Measurements from ENCODE around the gene EBNA1BP2.
A peak's percentile ranks its signal among the peaks of the same experiment; 100 is the strongest.
"Not testable (repeated sequence)": the region's sequence is repeated elsewhere in the genome, so short reads cannot be mapped to it uniquely, and the experiment has no call there.

The EBNA1BP2 gene

DNA sequence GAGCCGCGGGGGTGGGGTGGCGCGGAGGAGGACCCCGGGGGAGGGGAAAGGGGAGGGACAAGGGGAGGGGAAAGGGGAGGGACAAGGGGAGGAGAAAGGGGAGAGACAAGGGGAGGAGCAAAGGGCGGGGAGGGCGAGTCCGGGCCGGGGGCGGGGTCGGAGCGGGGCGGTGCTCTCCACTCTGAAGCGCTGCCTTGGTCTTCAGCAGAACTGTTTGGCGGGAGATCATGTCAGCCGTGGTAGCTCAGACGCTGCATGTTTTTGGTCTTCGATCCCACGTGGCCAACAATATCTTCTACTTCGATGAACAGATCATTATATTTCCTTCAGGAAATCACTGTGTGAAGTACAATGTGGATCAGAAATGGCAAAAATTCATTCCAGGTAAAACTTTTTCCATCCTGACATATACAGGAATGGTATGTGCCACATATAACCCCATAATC, 460 bp upstream of the EBNA1BP2 start:
- DNase-seq (ENCODE audit: low read depth, low spot score), result peak; percentile 62

- DNase-seq (ENCODE audit: low read depth, low spot score), result no peak
Observed at GRCh38 chr1:43171312-43171875, 696 bp downstream of the EBNA1BP2 start.

- DNase-seq (ENCODE audit: low read depth, low spot score), result no peak
Observed at GRCh38 chr1:43165765-43166164, 6.3 kb downstream of the EBNA1BP2 start.

GRCh38 chr1:43165162-43165561, 6.9 kb downstream of the EBNA1BP2 start:
- no peak for DNase-seq (ENCODE audit: low read depth, low spot score)

DNA sequence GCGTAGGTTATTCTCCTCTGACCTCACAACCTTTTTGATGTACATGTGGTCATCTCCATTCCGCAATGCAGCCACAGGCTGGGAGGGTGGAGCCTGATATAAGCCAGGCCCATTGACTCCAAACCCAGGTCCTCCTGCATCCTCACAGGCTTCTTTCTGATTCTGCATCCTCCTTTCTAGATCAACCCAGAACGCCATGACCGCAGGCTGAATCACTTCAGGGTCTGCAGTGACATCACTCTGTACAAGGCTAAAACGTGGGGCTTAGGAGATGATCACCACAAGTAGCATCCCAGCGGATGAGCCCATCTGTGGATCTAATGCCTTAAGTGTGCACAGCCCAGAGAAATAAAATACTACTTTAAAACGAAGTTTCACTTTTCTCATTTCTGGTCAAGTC, 16.1 kb downstream of the EBNA1BP2 start:
- DNase-seq (ENCODE audit: low read depth, low spot score), result no peak

DNA sequence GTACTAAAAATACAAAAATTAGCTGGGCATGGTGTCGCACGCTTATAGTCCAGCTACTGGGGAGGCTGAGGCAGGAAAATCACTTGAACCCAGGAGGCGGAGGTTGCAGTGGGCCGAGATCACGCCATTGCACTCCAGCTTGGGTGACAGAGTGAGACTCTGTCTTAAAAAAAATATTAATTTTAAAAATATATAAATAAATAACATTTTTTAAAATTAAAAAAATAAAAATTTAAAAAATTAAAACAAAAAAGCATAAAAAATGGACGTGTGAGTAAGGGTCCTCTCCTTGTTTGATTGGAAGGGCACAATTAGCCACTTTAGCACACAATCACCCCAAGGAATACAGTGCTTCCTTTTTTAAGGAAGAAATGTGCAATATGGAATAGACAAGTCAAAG, 18.6 kb downstream of the EBNA1BP2 start:
- DNase-seq (ENCODE audit: low read depth, low spot score), result no peak

- no peak for DNase-seq (ENCODE audit: low read depth, low spot score)
Observed at GRCh38 chr1:43152866-43153265, 19.2 kb downstream of the EBNA1BP2 start.

GRCh38 chr1:43149889-43150288, 22.2 kb downstream of the EBNA1BP2 start:
- no peak for DNase-seq (ENCODE audit: low read depth, low spot score)

DNA sequence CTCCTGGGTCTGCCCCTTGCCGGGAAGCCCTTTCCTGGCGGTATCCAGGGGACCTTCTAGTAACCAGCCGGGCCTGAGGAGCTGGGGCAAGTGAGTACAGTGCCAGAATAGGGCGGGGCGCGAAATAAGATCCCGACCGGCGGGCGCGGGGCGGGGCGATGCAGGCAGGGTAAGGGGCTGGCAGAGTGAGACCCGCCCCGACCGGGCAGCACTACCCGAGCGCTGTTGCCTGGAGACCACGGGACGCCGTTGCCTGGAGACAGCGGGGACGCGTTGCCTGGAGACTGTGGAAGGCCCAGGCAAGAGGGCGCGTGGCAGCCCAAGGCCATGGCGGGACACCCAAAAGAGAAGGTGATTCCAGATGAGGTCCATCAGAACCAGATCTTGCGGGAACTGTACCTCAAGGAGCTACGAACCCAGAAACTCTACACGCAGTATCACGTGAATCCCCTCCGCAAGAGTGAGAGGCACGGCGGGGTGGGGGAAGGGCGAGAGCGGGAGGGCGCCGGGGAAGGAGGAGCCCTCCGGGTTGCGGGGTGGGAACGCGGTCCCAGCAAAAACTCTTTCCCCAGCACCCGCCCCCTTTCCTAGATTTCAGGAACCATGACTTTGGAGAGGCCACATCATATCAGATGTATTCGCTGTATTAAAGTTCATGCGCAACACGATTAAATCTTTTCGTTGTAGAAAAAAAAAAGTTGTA, 24.3 kb downstream of the EBNA1BP2 start:
- DNase-seq (ENCODE audit: low read depth, low spot score), result no peak

- DNase-seq (ENCODE audit: low read depth, low spot score), result no peak
Observed at GRCh38 chr1:43144237-43144636, 27.9 kb downstream of the EBNA1BP2 start.

GRCh38 chr1:43143441-43143888, 28.6 kb downstream of the EBNA1BP2 start:
- DNase-seq (ENCODE audit: low read depth, low spot score), result no peak

DNA sequence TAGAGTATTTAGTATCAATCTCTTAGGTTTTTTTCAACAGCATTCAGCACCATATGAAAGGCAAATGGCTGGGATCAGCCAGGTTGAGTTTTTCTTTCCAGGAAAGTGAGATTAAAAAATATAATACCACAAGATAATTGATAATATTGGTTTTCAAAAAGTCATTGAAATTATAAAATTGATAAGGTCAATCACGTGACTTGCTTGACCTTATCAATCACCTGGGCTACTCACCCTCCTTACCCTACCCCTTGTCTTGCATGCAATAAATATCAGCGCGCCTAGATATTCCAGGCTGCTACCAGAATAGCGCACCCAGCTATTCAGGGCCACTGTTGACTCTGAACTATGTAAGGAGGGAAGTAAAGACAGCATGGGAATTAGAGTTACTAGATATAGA, 31.5 kb downstream of the EBNA1BP2 start:
- no peak for DNase-seq (ENCODE audit: low read depth, low spot score)

DNA sequence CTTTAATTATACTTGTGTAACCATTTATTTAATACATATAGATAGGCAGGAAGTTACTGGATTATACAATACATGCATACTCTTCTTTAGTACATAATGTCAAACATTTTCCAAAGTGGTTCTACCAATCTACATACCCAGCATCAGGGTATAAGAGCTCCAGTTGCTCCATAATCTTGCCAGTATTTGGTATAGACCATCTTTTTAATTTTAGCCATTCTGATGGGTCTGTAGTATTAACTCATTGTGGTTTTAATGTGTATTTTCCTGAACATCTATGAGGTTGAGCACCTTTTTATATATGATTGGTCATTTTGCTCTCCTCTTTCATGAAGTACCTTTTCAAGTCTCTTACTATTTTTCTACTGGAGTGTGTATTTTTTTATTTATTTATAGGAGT, 32.1 kb downstream of the EBNA1BP2 start:
- no peak for DNase-seq (ENCODE audit: low read depth, low spot score)

- DNase-seq (ENCODE audit: low read depth, low spot score), result not testable (repeated sequence)
Observed at GRCh38 chr1:43139295-43139694, 32.8 kb downstream of the EBNA1BP2 start.

DNA sequence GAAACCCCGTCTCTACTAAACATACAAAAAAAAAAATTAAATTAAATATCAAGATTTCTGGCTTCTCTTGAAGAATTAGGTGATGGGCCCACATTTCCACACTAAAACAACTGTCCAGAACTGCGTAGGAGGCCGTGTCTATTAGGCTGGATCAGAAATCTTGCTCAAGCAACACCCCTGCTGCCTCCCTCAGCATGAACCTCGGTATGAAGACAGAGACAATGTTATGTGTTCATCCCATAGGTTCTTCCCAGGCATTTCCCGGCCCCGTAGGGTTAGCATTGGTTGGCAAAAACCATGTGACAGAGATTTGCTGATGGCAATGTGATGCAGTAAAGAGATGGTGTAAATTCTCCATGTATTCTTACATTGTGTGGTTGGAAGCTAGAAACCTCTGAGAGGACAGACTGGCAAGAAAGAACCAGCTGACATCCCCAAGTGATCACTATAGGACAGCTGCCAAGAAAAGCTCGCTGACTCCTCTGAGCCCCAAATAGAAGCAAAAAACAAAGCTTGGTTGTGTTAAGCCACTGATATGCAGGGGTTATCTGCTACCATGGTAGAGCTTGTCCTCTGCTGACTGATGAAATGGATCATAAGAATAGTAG, 34.5 kb downstream of the EBNA1BP2 start:
- no peak for DNase-seq (ENCODE audit: low read depth, low spot score)

GRCh38 chr1:43135857-43136781, 36.0 kb downstream of the EBNA1BP2 start:
- no peak for DNase-seq (ENCODE audit: low read depth, low spot score)

- no peak for DNase-seq (ENCODE audit: low read depth, low spot score)
Observed at GRCh38 chr1:43134640-43135039, 37.5 kb downstream of the EBNA1BP2 start.

DNA sequence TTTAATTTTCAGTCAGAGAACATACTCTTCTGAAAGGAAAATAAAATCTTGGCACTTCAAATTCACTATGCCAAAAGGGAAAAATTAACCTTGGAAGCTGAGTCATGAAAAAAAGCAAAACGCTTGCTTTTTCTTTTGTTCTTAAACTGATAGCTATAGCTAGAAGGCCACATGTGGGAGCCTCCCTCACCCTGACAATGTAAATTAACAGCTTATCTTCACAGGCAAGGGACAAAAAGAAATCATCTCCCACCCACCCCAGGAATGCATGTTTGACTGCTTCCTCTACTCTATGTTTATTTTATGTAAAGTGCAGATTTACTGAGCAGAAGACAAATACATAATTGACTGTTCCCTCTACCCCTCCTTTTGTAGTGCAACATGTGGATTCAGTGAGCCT, 38.0 kb downstream of the EBNA1BP2 start:
- no peak for DNase-seq (ENCODE audit: low read depth, low spot score)

DNA sequence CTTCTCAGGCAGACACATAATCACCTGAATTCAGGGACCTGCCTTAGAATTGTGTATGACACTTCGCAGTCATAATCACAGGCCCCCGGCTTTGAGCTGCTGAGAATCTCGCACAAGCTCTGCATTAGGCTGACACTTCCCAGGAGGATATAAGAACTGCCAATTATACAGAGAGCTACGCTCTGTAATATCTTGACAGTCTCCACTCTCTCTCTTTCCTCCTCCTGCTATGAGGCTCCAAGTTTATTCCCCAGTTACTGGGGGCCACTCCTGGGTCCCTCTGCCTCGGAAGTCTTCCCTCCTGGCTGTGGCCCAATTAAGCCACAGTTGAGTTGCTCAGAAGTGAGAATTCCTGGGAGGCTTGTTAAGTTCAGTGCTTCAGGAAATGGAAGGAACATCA, 42.7 kb downstream of the EBNA1BP2 start:
- DNase-seq (ENCODE audit: low read depth, low spot score), result no peak

GRCh38 chr1:43128816-43129215, 43.3 kb downstream of the EBNA1BP2 start:
- DNase-seq (ENCODE audit: low read depth, low spot score), result no peak

- no peak for DNase-seq (ENCODE audit: low read depth, low spot score)
Observed at GRCh38 chr1:43123031-43123430, 49.1 kb downstream of the EBNA1BP2 start.

Measured in activated naive CD8-positive, alpha-beta T cell treated with anti-CD3 and anti-CD28 coated beads, Interleukin-2, amount 50 U/mL, for 16 hours (primary cell).